Measurements from ENCODE around the gene NEK1. TPM values are rescaled to one million over a fixed set of nuclear protein-coding genes. Genes with fewer than 3 reads are reported as not detected.

The NEK1 gene
- total RNA-seq, 1 experiment from 2014 or later = 10.3 TPM

GRCh38 chr4:169359961-169360360 is 252.4 kb downstream of the NEK1 start:
- CTCF ChIA-PET = no interaction called here
- ATAC-seq (no peak), DNase-seq (ENCODE audit: low spot score) (no peak)
- POLR2A ChIA-PET = no interaction called here
- no peak for TF ChIP-seq ZNF263 (CRISPR knock-in tag; IDR thresholded peaks at IDR 0.05; ENCODE audit: low read depth)
- no peak for TF ChIP-seq ZNF512 (CRISPR knock-in tag; IDR thresholded peaks at IDR 0.05; ENCODE audit: borderline replicate concordance)
- no peak for TF ChIP-seq OVOL2 (CRISPR knock-in tag; IDR thresholded peaks at IDR 0.05; ENCODE audit: borderline replicate concordance)
- TF ChIP-seq ZNF532 (CRISPR knock-in tag; IDR thresholded peaks at IDR 0.05; ENCODE audit: borderline replicate concordance) = no peak
- TF ChIP-seq JUN (CRISPR knock-in tag; IDR thresholded peaks at IDR 0.05) = no peak
- TF ChIP-seq ZSCAN18 (CRISPR knock-in tag; IDR thresholded peaks at IDR 0.05) = no peak
- TF ChIP-seq FOXK1 (CRISPR knock-in tag; IDR thresholded peaks at IDR 0.05) = no peak
- no peak for TF ChIP-seq AFF4 (CRISPR knock-in tag; IDR thresholded peaks at IDR 0.05; ENCODE audit: borderline replicate concordance)
- no peak for TF ChIP-seq ARID4B (CRISPR knock-in tag; IDR thresholded peaks at IDR 0.05; ENCODE audit: borderline replicate concordance)
- TF ChIP-seq ZMAT4 (CRISPR knock-in tag; IDR thresholded peaks at IDR 0.05) = no peak
- TF ChIP-seq ESRRA (CRISPR knock-in tag; IDR thresholded peaks at IDR 0.05; ENCODE audit: borderline replicate concordance) = no peak
- no peak for TF ChIP-seq CTCF (IDR thresholded peaks at IDR 0.05)
- no peak for TF ChIP-seq CREM (CRISPR knock-in tag; IDR thresholded peaks at IDR 0.05)
- no peak for TF ChIP-seq ATF6 (CRISPR knock-in tag; IDR thresholded peaks at IDR 0.05)
- no peak for TF ChIP-seq SP1 (CRISPR knock-in tag; conservative IDR thresholded peaks at IDR 0.05)
- Mint-ChIP-seq H3K27ac (no peak overlapping the region), H3K4me1 (no peaks in the 10 kb centered on the region), H3K27me3 (ENCODE audit: low read depth) (no peaks in the 10 kb centered on the region; the same call in 1 of the 2 replicates), H3K9me3 (peaks cover 6% of the 10 kb centered on the region; the same call in 1 of the 2 replicates), H3K36me3 (no peaks in the 10 kb centered on the region), H3K4me3 (no peak overlapping the region)
